Measurements from ENCODE around the gene SLC6A4. TPM values are rescaled to one million over a fixed set of nuclear protein-coding genes. Genes with fewer than 3 reads are reported as not detected.

Gene SLC6A4
- total and polyA plus RNA-seq, 4 donors = 0.05 to 0.70 TPM; not detected in 2

- Histone ChIP-seq H3K9me3 (ENCODE audit: control insufficient read depth in 4 of 4, low read length in 3 of 4) (no peaks in the 10 kb centered on the region), H3K4me1 (ENCODE audit: control insufficient read depth in 4 of 4, insufficient read depth in 4 of 4, low read length in 3 of 4) (peaks cover 3 to 13% (median 11%) of the 10 kb centered on the region in 4 donors), H3K9ac (ENCODE audit: low read depth in 1 of 2, low read length in 2 of 2) (no peak overlapping the region), H3K27me3 (ENCODE audit: control insufficient read depth in 4 of 4, insufficient read depth in 4 of 4, low read length in 3 of 4) (no peaks in the 10 kb centered on the region), H3K4me3 (ENCODE audit: low read depth in 1 of 3, low read length in 3 of 3) (no peak overlapping the region), H3K27ac (ENCODE audit: low read depth in 1 of 2, low read length in 2 of 2) (no peak overlapping the region), H3K36me3 (ENCODE audit: control insufficient read depth in 4 of 4, insufficient read depth in 3 of 4, low read depth in 1 of 4, low read length in 3 of 4) (no peaks in the 10 kb centered on the region)
- WGBS = 95% methylated on average over 5 of the region's 5 CpGs
- no peak for DNase-seq (ENCODE audit: low spot score)
- TF ChIP-seq ATF3 (IDR thresholded peaks at IDR 0.05) = no peak
- no peak for TF ChIP-seq NR2F2 (IDR thresholded peaks at IDR 0.05)
- TF ChIP-seq JUND (IDR thresholded peaks at IDR 0.05) = no peak
- TF ChIP-seq TAF1 (conservative IDR thresholded peaks at IDR 0.05) = no peak
- no peak for TF ChIP-seq RAD21 (IDR thresholded peaks at IDR 0.05)
- TF ChIP-seq RXRA (IDR thresholded peaks at IDR 0.05) = no peak
- no peak for TF ChIP-seq GABPA (IDR thresholded peaks at IDR 0.05 in 1 of 2, conservative IDR thresholded peaks at IDR 0.05 in 1 of 2)
- no peak for TF ChIP-seq HNF4G (IDR thresholded peaks at IDR 0.05)
- no peak for TF ChIP-seq YY1 (IDR thresholded peaks at IDR 0.05)
- no peak for TF ChIP-seq FOXA2 (IDR thresholded peaks at IDR 0.05)
Measured at GRCh38 chr17:30220414-30220813, 15.1 kb downstream of the SLC6A4 start.

- WGBS = 31% methylated on average over 7 of the region's 7 CpGs
- Histone ChIP-seq H3K36me3 (ENCODE audit: control insufficient read depth in 4 of 4, insufficient read depth in 3 of 4, low read depth in 1 of 4, low read length in 3 of 4) (no peaks in the 10 kb centered on the region), H3K27ac (ENCODE audit: low read depth in 1 of 2, low read length in 2 of 2) (peak overlapping the region in 1 of 2 donors; percentile 61), H3K9me3 (ENCODE audit: control insufficient read depth in 4 of 4, low read length in 3 of 4) (no peaks in the 10 kb centered on the region), H3K27me3 (ENCODE audit: control insufficient read depth in 4 of 4, insufficient read depth in 4 of 4, low read length in 3 of 4) (no peaks in the 10 kb centered on the region), H3K4me3 (ENCODE audit: low read depth in 1 of 3, low read length in 3 of 3) (no peak overlapping the region), H3K9ac (ENCODE audit: low read depth in 1 of 2, low read length in 2 of 2) (no peak overlapping the region), H3K4me1 (ENCODE audit: control insufficient read depth in 4 of 4, insufficient read depth in 4 of 4, low read length in 3 of 4) (peaks cover 3 to 13% (median 11%) of the 10 kb centered on the region in 4 donors)
- peak; percentile 42 for TF ChIP-seq SP1 (IDR thresholded peaks at IDR 0.05)
- no peak for TF ChIP-seq GABPA (IDR thresholded peaks at IDR 0.05 in 1 of 2, conservative IDR thresholded peaks at IDR 0.05 in 1 of 2)
- TF ChIP-seq CTCF (IDR thresholded peaks at IDR 0.05; ENCODE audit: low read depth, low read length, missing input control) = no peak
- no peak for TF ChIP-seq REST (IDR thresholded peaks at IDR 0.05)
- TF ChIP-seq TAF1 (conservative IDR thresholded peaks at IDR 0.05) = no peak
- no peak for TF ChIP-seq NR2F2 (IDR thresholded peaks at IDR 0.05)
- TF ChIP-seq ATF3 (IDR thresholded peaks at IDR 0.05) = no peak
- TF ChIP-seq HNF4A (conservative IDR thresholded peaks at IDR 0.05) = peak; percentile 41 to 65
- peak in 1 of 2 donors; percentile 12 for TF ChIP-seq JUND (IDR thresholded peaks at IDR 0.05)
- no peak for TF ChIP-seq EGR1 (IDR thresholded peaks at IDR 0.05; ENCODE audit: low read depth in 2 of 2)
- peak in 1 of 2 donors; percentile 70 for TF ChIP-seq RXRA (IDR thresholded peaks at IDR 0.05)
- no peak for TF ChIP-seq HNF4G (IDR thresholded peaks at IDR 0.05)
- no peak for TF ChIP-seq YY1 (IDR thresholded peaks at IDR 0.05)
- TF ChIP-seq FOXA1 (IDR thresholded peaks at IDR 0.05) = no peak
- no peak for TF ChIP-seq ZBTB33 (IDR thresholded peaks at IDR 0.05)
- peak; percentile 49 for TF ChIP-seq MAX (IDR thresholded peaks at IDR 0.05)
- TF ChIP-seq RAD21 (IDR thresholded peaks at IDR 0.05) = no peak
- TF ChIP-seq FOXA2 (IDR thresholded peaks at IDR 0.05) = no peak
- no peak for DNase-seq (ENCODE audit: low spot score)
Measured at GRCh38 chr17:30219833-30220232, 15.7 kb downstream of the SLC6A4 start.

Data from liver (tissue), 9 donors.